SKM-1 (cell line): ENCODE results near the gene NMNAT3.

Source experiments
- DNase-seq: peaks from one replicate; lab custom pipeline; 2025; ENCODE audit not compliant: unreplicated experiment; lab: John Stamatoyannopoulos, UW

Gene NMNAT3

DNA sequence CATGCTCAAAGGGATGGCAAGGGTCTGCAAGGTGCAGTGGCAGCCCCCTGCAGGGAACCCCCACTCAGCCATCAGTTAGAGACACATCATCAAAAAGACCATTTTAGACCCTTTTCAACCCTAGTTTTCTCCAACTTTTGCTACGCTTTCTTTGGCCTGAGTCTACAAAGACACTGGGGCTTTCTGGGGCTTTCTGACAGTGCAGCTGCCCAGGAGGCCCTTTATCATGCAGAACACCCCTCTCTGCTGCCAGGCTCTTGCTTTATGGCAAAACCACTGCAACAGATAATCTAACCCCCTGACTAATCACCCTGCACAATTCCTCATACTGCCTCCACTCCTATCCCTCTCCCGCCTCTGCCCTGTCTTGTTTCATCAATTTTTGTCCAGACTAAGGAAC, 2.4 kb downstream of the NMNAT3 start:
- no peak for DNase-seq

DNA sequence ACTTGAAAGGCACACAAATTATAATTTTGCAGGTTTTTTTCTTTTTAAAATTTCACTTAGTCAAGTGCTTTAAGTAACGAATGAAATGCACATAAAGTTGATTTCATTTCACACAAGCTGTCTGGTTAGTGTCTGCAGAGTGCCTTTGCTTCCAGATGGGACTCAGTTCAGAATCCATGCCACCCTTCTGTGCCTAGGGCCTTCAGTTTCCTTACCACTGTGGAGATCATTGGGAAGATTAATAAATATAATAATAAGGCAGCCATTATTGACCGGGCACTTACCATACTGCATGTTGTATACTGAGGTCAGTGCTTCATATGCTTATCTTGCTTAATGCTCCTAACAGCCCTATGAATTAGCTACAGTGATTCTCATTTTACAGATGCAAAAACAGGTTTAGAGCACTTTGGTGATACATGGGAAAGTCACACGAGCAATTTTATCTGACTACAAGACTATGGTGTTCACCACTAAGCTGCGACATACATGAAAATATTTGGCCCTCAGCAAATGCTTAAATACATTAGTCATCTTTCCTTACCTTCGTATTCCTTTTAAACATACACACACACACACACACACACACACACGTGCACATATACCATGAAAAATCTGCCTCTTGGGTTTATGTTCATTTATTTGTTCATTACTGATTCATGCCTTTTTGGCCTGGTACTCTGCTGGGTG, 3.1 kb downstream of the NMNAT3 start:
- DNase-seq: no peak

DNA sequence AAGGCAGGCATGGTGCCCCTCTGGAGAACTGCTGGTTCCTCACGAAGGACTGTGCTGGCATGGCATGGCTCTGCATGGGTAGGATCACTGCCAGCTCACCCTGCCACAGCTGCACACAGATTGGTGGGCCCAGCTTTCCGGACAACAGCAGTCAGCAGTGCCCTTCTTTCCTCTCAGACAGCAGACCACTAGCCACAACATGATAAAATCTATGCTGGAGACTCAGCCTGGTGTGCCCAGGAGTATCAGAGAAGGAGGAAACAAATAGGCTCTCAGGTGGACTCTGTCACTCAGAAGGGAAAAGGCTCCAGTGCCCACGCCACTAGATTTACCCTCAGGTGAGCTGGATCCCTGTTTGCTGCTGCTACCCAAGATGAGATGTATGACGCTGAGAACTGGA, 4.9 kb downstream of the NMNAT3 start:
- DNase-seq: no peak

DNA sequence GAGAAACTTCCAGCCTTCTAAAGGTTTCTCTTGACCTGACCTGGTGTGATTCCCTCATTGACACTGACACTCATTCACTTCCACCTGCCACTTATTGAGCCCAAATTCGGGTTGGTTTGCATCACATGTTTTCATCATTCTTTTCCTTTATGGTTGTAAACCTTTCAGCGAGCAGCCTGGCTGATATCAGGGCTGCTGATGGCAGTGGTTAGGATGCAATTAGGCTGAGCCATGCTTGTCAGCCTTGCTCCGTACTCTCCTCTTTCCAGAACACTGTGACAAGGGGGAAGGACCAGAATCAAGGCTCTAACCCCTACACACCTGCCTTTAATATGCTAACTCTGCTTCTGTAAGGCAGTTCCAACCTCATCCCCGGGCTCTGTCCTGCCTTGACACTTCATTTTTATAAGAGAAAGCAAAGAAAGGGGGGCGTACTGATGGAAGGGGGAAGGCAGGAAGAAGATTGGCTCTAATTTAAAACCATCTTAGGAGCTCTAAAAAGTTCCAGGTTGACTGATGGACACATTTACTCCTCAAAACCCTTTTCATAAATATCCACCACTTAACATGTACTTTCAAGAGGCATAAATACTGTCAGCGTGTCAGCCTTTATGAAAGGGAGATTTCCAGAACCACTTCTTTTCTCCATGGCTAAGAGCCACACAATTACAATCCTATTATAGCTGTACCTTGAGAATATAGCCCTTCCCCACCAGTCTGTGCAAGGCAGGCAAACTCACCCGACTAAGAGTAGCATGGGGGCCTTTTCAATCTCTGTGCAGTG, 5.7 kb downstream of the NMNAT3 start:
- no peak for DNase-seq

DNA sequence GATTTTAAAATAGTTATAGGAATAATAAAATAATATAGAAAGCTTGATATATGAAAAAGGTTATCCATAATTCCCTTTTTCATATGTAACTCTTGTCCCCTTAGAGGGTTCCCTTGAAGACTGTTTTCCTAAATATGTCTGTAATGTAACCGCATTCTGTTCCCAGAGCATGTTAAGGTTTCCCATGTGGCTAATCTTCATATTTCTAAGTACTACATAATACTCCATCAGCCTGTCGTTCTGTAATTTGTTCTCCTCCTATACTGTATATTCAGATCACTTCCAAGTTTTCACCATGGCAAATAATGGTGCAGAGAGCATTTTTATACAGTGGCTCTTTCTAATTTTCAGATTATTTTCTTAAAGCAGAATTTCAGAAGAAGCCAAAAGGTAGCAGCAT, 6.7 kb downstream of the NMNAT3 start:
- DNase-seq: no peak

DNA sequence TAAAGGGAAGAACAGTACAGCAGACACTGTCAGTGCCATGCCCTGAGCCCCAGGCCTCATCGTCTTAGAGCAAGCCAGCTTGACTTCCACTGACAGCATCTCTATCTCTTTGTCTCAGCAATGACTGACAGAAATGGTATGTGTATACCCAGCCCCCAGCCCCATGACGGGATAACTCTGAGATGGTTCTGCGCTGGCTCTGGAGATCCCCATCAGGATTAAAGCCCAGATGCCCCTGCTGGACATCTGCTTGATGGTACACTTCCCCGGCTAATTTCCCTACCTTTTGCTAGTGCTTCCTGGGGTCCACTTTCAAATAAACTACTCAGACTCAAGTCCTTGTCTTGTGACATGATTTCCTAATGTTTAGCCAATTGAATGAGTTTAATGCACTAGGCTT, 7.6 kb downstream of the NMNAT3 start:
- DNase-seq: no peak

DNA sequence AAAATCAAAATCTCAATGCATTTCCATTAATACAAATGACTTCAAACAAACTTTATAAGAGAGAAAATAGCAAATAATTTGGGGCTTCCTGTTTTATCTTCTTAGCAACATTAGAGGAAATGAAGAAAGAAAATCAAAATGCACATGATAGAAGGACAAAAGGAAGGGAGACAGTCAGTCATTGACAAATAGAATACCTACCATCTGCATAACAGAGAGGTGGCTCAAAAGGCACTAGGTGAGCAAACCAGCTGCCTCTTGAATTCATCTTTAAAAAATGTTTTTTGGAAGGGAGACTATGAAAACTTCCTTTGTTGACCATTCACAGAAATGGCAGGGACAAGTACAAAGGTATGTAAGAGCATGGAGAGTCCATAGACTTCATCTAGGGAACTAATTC, 9.4 kb downstream of the NMNAT3 start:
- DNase-seq: no peak

DNA sequence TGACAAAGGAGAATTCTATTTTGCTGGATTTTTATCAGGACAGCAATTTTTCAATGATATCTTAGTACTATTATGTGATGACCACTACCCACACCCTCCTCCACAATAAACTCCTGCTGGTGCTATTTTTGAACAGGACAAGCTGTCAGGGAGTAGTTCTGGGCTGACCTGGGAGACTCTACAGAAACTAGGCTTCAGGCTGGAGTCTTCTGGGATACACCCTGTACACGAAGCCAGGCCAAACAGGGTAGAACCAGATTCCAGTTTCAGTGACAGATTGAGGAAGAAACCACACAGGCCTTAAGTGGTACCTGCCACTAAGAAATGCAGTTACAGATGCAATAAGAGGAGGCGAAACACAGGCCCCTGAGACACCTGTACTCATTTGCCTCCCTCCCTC, 12.8 kb downstream of the NMNAT3 start:
- DNase-seq: no peak

DNA sequence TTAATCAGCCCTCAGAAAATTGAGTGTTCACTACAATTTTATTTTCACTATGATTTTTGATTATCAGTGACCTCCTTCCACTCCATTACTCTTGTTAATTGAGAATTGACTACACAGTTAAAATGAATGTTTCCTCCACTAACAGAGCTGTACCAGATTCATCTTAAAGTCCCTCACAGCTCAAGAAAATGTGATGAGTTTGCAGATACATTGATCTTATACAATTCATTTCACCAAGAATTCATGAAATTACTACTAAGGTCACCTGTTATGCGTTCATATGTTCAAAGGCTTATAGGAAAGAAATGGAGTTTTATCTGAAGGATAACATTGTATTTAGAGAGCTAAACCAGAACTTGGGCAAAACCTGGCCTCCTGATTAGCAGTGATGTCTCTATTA, 17.5 kb downstream of the NMNAT3 start:
- DNase-seq: no peak

DNA sequence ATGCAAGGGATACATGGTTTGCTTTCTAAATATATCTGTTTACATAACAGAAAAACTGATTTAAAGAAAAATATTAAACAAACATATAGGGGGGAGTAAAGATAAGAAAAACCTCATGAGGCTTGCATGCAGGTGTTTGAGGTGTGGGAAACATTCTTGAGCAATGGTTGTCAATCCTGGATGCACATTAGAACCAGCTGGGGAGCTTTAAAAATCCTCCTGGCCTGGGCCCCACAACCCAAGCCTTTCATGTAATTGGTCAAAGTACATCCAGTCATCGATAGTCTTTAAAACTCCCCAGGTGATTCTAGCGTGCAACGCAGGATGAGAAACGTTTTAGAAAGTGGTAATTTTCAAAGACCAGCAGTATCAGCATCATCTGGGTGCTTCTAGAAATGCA, 18.3 kb downstream of the NMNAT3 start:
- DNase-seq: no peak

DNA sequence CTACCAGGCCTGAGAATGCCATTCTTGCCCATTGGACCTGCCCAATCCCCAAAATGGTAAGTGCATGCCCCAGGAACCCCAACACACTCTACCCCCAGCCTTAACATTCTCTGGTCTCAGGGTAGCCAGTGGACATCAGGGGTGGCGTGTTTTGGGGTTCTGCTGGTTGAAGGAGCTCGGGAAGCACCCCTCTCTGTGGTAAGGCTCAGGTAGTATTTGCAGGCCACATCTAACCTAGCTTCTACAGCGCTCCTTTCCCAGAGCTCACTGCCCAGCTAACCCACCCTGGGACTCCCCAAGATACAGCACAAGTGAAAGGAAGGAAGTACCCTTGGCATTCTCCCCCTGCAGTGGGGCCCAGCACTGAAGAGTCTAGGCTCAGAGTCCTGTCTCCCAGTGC, 19.8 kb downstream of the NMNAT3 start:
- no peak for DNase-seq

DNA sequence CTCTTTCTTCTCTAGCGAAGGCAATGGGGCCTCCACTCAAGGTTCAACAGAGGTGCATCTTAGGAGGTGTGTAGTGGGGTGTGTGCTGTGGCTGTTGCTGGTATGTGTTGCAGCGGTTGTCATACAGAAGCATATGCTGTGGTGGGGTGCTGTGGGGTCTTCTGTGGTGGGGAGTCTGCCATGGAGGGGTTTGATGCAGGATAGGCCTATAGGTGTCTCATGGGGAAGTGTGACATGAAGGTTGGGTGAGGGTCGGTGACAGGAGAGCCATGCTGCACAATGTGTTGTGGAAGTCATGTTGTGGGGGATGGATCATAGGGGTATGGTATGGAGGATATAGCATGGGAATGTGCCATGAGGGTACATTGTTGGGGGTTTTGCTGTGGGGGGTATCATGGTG, 20.3 kb downstream of the NMNAT3 start:
- DNase-seq: no peak

DNA sequence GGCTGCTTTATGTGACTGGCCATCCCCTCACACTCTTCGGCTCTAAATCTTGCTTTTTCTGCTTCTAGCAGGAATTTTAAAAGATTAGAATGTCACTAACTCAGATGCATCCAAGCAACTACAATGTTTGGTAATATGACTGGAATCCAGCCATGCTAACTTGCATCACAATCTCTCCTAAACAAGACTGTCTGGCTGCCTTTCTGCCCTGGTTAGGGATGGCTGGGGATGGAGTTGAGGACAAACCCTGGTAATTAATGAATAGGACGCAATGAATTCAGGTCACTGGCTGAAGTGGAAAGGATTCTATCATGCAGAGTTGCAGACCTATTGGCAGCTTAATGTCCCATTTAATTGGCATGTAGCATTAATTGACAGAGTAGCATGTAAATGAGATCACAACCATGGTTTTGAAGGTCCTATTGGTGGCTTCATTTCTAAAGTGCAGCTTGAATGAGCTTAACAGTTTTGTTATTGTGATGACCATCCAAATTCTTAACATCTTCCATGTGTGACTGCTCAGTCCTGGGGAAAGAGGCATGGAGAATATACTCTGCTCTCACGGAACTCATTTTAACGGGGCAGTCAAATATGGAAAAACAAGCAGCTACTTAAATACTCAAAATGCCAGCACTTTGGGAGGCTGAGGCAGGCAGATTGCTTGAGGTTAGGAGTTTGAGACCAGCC, 21.7 kb downstream of the NMNAT3 start:
- no peak for DNase-seq

DNA sequence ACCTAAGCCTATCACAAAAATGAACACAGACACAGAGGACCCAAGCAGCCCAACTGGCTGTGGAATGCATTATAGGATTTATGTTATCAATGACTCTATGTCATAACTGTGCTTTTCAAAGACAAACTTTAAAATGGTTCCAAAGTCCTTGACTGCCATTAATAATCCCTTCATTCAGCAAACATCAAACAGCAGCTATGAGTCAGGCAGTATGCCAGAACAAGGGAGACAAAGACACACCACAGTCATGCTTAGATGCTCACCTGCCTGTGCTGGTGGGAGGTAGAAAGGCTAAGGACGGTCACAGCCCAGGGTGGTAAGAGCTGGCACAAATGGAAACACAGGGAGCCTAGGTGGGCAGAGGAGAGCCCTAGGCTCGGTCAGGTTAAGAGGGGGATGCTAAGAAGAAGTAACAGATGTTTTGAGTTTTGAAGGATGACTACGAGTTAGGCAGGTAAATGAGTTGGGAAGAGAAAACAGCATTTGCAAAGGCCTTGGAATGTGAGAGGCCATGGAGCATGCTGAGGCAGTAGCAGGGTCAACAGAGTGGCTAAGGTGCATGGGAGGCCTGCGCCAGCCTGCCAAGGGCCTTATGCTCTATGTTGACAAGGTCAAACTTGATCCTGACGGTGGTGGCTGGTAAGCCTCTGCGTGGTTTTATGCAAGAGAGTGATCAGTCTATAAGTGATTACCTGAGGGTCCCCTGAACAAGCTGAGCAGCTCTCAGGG, 23.0 kb downstream of the NMNAT3 start:
- no peak for DNase-seq

DNA sequence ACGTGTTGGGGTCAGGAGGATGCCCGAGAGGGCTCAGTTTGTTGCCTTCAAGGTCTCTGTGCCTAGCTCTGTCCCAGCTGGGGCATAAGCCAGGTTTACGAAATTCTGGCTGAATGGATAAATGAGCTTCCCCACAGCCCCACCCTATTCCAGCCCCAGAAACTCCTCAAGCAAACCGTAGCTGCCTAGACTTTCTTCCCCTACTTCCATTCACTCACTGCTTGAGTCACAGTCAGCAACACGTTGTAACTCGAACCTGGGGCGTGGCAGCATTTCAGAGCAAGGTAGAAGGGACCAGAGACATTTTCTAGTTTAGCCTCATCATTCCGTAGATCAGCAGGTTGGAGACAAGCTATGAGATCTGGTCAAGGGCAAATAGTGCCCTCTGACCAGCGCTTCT, 24.2 kb downstream of the NMNAT3 start:
- no peak for DNase-seq

DNA sequence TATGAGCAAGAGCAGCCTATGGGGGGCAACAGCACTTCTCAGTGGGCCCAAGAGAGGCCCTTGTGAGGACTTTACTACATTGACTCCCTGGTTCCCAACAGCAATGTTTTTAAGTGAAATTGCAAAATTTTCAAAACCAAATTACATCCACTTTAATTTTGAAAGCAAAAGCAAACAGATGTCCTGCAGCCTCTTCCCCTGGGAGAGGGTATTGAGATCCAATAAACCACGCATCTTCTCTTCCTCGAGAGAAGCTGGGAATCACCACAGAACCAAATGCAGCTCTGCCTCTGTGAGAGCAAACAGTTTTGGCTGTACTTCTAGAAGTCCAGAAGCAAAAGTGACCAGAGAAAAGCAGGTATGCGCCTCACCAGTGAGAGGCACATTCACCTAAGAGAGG, 25.2 kb downstream of the NMNAT3 start:
- DNase-seq: no peak

DNA sequence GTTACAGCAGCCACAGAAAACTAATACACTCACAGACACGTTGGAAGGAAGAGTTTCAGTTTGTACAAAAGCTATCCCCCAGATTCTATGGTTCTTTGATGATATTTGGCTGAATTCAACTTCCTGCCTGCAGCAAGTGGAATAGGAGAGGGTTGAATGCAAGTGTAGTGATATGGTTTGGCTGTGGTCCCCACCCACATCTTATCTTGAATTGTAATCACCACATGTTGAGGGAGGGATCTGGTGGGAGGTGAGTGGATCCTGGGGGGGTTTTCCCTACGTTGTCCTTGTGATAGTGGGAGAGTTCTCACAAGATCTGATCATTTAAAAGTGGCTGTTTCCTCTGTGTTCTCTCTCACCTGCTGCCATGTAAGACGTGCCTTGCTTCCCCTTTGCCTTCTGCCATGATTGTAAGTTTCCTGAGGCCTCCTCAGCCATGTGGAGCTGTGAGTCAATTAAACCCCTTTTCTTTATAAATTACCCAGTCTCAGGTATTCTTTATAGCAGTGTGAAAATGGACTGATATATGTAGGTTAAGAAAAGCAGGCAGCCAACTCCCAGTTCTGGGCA, 29.8 kb downstream of the NMNAT3 start:
- DNase-seq: no peak

DNA sequence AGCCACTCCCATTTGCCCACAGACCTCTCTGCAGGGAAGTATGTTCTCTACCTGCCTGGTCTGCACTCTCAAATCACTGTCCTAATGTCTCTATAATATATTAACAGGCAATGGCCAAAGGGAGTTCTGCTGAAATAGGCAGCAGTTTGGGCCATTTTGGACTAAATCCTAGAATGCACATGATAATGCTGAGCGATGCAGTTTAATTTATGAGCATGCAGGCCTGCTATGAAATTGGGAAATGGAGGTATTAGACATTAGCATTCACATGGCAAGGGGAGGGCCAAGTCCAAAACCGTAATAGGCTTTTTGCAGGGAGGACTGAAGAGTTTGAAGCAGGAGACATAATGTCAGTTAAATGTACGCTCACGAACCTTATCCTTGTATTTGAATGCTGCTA, 31.3 kb downstream of the NMNAT3 start:
- no peak for DNase-seq

DNA sequence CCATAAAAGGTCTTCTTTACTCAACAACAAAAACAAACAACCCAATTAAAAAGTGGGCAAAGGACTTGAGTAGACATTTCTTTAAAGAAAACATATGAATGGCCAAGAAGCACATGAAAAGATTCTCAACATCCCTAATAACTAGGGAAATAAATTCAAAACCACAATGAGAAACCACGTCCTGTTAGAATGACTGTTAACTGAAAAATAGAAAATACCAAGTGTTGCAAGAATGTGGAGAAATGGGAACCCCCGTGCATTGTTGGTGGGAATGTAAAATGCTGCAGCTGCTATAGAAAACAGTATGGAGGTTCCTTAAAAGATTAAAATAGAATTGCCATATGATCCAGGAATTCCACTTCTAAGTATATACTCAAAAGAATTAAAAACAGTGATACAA, 34.8 kb downstream of the NMNAT3 start:
- no peak for DNase-seq

DNA sequence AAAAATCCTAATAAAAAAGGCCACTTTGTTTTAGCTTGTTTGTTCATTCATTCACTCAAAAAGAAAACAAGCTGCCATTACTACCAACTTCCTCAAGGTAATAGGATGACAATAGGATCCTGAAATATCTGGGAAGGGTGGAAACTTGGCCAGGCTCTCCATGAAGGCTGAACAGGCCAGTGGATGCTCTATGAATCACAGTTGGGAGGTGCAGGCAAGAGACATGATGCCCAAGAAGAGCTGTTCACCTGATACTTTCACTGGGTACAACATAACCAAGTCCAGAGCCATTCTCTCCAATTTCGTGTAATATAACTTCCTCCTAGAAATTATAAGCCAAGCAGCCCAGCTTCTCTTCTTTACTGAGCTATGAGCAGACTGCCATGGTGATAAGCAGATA, 37.3 kb downstream of the NMNAT3 start:
- DNase-seq: no peak

DNA sequence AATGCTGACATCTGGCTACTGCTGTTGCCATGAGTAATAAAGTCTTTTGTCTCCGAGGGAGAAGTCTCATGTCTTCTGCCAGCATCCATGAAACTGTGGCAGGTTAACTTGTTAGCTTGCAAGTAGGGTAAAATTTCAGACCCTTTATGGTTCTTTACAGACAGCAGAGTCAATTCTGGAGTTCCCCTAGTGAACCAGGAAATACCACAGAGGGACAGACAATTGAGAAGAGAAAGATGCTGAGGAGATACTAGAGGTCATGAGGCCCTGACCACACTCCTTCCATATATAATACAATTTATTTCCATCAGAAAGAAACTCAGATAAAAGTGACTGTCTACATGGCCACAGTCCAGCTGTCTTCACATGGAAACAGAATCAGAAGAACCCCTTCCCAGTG, 38.1 kb downstream of the NMNAT3 start:
- no peak for DNase-seq
